ENCODE data around the gene ZNF689.

Gene ZNF689

GRCh38 chr16:30602616-30603277 is 7.4 kb downstream of the ZNF689 start:
- H3K9me2 ChIP-seq (replicated peaks; ENCODE audit: control insufficient read depth, low read length) = no peaks in the 10 kb centered on the region
- H3K27me3 ChIP-seq (ENCODE audit: control insufficient read depth, low read length) = no peaks in the 10 kb centered on the region
- H3K79me2 ChIP-seq (ENCODE audit: control insufficient read depth, low read length) = peaks cover 3% of the 10 kb centered on the region
- H3F3A ChIP-seq (ENCODE audit: control insufficient read depth, insufficient read depth) = peaks cover 6% of the 10 kb centered on the region
- peaks cover 50% of the 10 kb centered on the region for H3K36me3 ChIP-seq (ENCODE audit: control insufficient read depth, low read length)
- H3K4me2 ChIP-seq (ENCODE audit: low read length) = no peak overlapping the region
- no peaks in the 10 kb centered on the region for H4K20me1 ChIP-seq (ENCODE audit: control insufficient read depth, insufficient read depth, low read depth, low read length)
- H3K9me3 ChIP-seq (ENCODE audit: control insufficient read depth, insufficient read depth, low read length) = no peaks in the 10 kb centered on the region
- H3K4me1 ChIP-seq (ENCODE audit: control insufficient read depth, low read length) = peaks cover 4% of the 10 kb centered on the region
- TF ChIP-seq CTCF (IDR thresholded peaks at IDR 0.05; ENCODE audit: low read depth, low read length, poor library complexity, severe bottlenecking) = no peak
- TF ChIP-seq EZH2phosphoT487 (IDR thresholded peaks at IDR 0.05; ENCODE audit: borderline replicate concordance, low read length) = no peak
- no peak overlapping the region for H3K27ac ChIP-seq (ENCODE audit: low read depth, low read length)
- H3K4me3 ChIP-seq (ENCODE audit: low read length) = no peak overlapping the region

- no peaks in the 10 kb centered on the region for H3K27me3 ChIP-seq (ENCODE audit: control insufficient read depth, low read length)
- H3F3A ChIP-seq (ENCODE audit: control insufficient read depth, insufficient read depth) = peaks cover 10% of the 10 kb centered on the region
- no peaks in the 10 kb centered on the region for H4K20me1 ChIP-seq (ENCODE audit: control insufficient read depth, insufficient read depth, low read depth, low read length)
- no peaks in the 10 kb centered on the region for H3K79me2 ChIP-seq (ENCODE audit: control insufficient read depth, low read length)
- H3K4me2 ChIP-seq (ENCODE audit: low read length) = no peak overlapping the region
- H3K36me3 ChIP-seq (ENCODE audit: control insufficient read depth, low read length) = peaks cover 47% of the 10 kb centered on the region
- no peaks in the 10 kb centered on the region for H3K9me3 ChIP-seq (ENCODE audit: control insufficient read depth, insufficient read depth, low read length)
- TF ChIP-seq EZH2phosphoT487 (IDR thresholded peaks at IDR 0.05; ENCODE audit: borderline replicate concordance, low read length) (no peak), CTCF (IDR thresholded peaks at IDR 0.05; ENCODE audit: low read depth, low read length, poor library complexity, severe bottlenecking) (no peak)
- H3K4me1 ChIP-seq (ENCODE audit: control insufficient read depth, low read length) = peaks cover 4% of the 10 kb centered on the region
- H3K9me2 ChIP-seq (replicated peaks; ENCODE audit: control insufficient read depth, low read length) = no peaks in the 10 kb centered on the region
- no peak overlapping the region for H3K27ac ChIP-seq (ENCODE audit: low read depth, low read length)
- H3K4me3 ChIP-seq (ENCODE audit: low read length) = no peak overlapping the region
Measured at GRCh38 chr16:30601966-30602365, 8.2 kb downstream of the ZNF689 start.

GRCh38 chr16:30600929-30601328 is 9.3 kb downstream of the ZNF689 start:
- H3K4me1 ChIP-seq (ENCODE audit: control insufficient read depth, low read length) = peaks cover 4% of the 10 kb centered on the region
- H3K27me3 ChIP-seq (ENCODE audit: control insufficient read depth, low read length) = no peaks in the 10 kb centered on the region
- H3K9me3 ChIP-seq (ENCODE audit: control insufficient read depth, insufficient read depth, low read length) = no peaks in the 10 kb centered on the region
- H3K27ac ChIP-seq (ENCODE audit: low read depth, low read length) = no peak overlapping the region
- no peaks in the 10 kb centered on the region for H3K9me2 ChIP-seq (replicated peaks; ENCODE audit: control insufficient read depth, low read length)
- TF ChIP-seq CTCF (IDR thresholded peaks at IDR 0.05; ENCODE audit: low read depth, low read length, poor library complexity, severe bottlenecking) = no peak
- no peak for TF ChIP-seq EZH2phosphoT487 (IDR thresholded peaks at IDR 0.05; ENCODE audit: borderline replicate concordance, low read length)
- no peak overlapping the region for H3K4me3 ChIP-seq (ENCODE audit: low read length)
- no peak overlapping the region for H3K4me2 ChIP-seq (ENCODE audit: low read length)
- H4K20me1 ChIP-seq (ENCODE audit: control insufficient read depth, insufficient read depth, low read depth, low read length) = no peaks in the 10 kb centered on the region
- H3K79me2 ChIP-seq (ENCODE audit: control insufficient read depth, low read length) = no peaks in the 10 kb centered on the region
- H3F3A ChIP-seq (ENCODE audit: control insufficient read depth, insufficient read depth) = peaks cover 10% of the 10 kb centered on the region
- H3K36me3 ChIP-seq (ENCODE audit: control insufficient read depth, low read length) = peaks cover 39% of the 10 kb centered on the region

All from DOHH2 (cell line).